K562 (cell line): ENCODE data around the gene DCLK2. TPM values are rescaled to one million over a fixed set of nuclear protein-coding genes. Genes with fewer than 3 reads are reported as not detected.

Experiments
- ATAC-seq: fragments of 200-7000 bp; cut with Tn5 transposase; 3 replicates; pipeline ENCODE4 v1.9.1; 2020; ENCODE audit warnings: moderate library complexity
- BruUV-seq: library from RNA; stranded (reverse); fragments of 400-500 nt; replicated peaks from 2 replicates; lab custom pipeline; 2021; lab: Mats Ljungman, UMichigan
- CTCF ChIA-PET: fragments of 300-600 bp; formaldehyde crosslinking; extraction: SDS; loops from one replicate; lab custom pipeline; 2021; ENCODE audit warnings: low intra/inter-chr PET ratio; lab: Yijun Ruan, JAX
- POLR2A ChIA-PET: fragments of 300-600, 350-650 bp; sonication (Branson Sonifier 250); formaldehyde crosslinking; extraction: SDS; loops from one replicate; lab custom pipeline; 2021; ENCODE audit warnings: antibody characterized with exemption, inconsistent platforms; lab: Yijun Ruan, JAX
- DNase-seq, 4 experiments: peaks; one replicate each; pipeline versions ENCODE4 v3.0.0 to v3.0.0-alpha.2; 2011 to 2018; ENCODE audit warnings: low spot score in 3 of 4, mixed read lengths in 3 of 4; ENCODE audit errors: extremely low read depth in 1 of 4
- FAIRE-seq: peaks from 2 replicates; lab custom pipeline; 2011; peaks lifted over from hg19 to GRCh38; lab: Jason Lieb, UNC
- H2AFZ ChIP-seq: 2 replicates; pipeline ENCODE4 v1.6.0; 2011; ENCODE audit warnings: low read depth, low read length, control low read depth, inconsistent platforms
- H3K27ac ChIP-seq: fragments of 200-600 bp; 3 replicates; pipeline ENCODE4 v1.8.0; 2011; ENCODE audit warnings: low read depth, mild to moderate bottlenecking, control low read depth, inconsistent platforms, low read length, moderate library complexity, mixed read lengths; ENCODE audit errors: extremely low read depth
- H3K27me3 ChIP-seq, 2 experiments: fragments of 300-600 bp in 1 of 2; 2 replicates in 1 of 2; 3 replicates in 1 of 2; pipeline versions ENCODE4 v1.6.0 to v1.8.0; 2011; ENCODE audit warnings: inconsistent platforms in 2 of 2, low read length in 2 of 2, mild to moderate bottlenecking in 1 of 2, mixed read lengths in 1 of 2, moderate library complexity in 1 of 2; ENCODE audit not compliant: control insufficient read depth in 2 of 2, insufficient read depth in 2 of 2
- H3K36me3 ChIP-seq: fragments of 300-600 bp; 3 replicates; pipeline ENCODE4 v1.8.0; 2011; ENCODE audit warnings: mild to moderate bottlenecking, low read length, inconsistent platforms; ENCODE audit not compliant: control insufficient read depth, insufficient read depth
- H3K4me1 ChIP-seq, 2 experiments: fragments of 200-600 bp in 1 of 2; replicated peaks in 1 of 2; 2 replicates in 1 of 2; 3 replicates in 1 of 2; pipeline versions ENCODE4 v1.5.1 to v1.8.0; 2011; ENCODE audit warnings: inconsistent platforms in 2 of 2, low read length in 2 of 2, mild to moderate bottlenecking in 1 of 2, mixed read lengths in 1 of 2, moderate library complexity in 1 of 2; ENCODE audit not compliant: control insufficient read depth in 2 of 2, insufficient read depth in 2 of 2
- H3K4me2 ChIP-seq: 2 replicates; pipeline ENCODE4 v1.6.1; 2011; ENCODE audit warnings: low read length, control low read depth, inconsistent platforms, mixed read lengths; ENCODE audit not compliant: insufficient read depth
- H3K4me3 ChIP-seq: fragments of 200-600 bp; sonication (generic), shearing (Covaris generic); 2 replicates; pipeline ENCODE4 v1.5.1; 2016; ENCODE audit warnings: control low read depth, inconsistent platforms
- H3K79me2 ChIP-seq: fragments of 200-600 bp; 3 replicates; pipeline ENCODE4 v1.8.0; 2011; ENCODE audit warnings: low read length, inconsistent platforms; ENCODE audit not compliant: control insufficient read depth, insufficient read depth
- H3K9ac ChIP-seq, 2 experiments: 2 replicates each; pipeline versions ENCODE4 v1.6.0 to v1.6.1; 2011; ENCODE audit warnings: low read depth in 2 of 2, low read length in 2 of 2, control low read depth in 1 of 2, inconsistent platforms in 1 of 2, mild to moderate bottlenecking in 1 of 2, mixed read lengths in 1 of 2; ENCODE audit not compliant: insufficient read depth in 1 of 2
- H3K9me1 ChIP-seq: one replicate; pipeline ENCODE4 v1.6.0; 2011; ENCODE audit warnings: inconsistent platforms, mild to moderate bottlenecking, low read length, moderate library complexity; ENCODE audit not compliant: control insufficient read depth, insufficient read depth
- H3K9me3 ChIP-seq: replicated peaks from 2 replicates; pipeline ENCODE4 v1.5.1; 2011; ENCODE audit warnings: low read depth, low read length, inconsistent platforms; ENCODE audit not compliant: control insufficient read depth, insufficient read depth
- H4K20me1 ChIP-seq: replicated peaks from 2 replicates; pipeline ENCODE4 v1.6.1; 2011; ENCODE audit warnings: low read length, inconsistent platforms, mixed read lengths; ENCODE audit not compliant: control insufficient read depth, insufficient read depth
- CEBPZ ChIP-seq: fragments of 150-350 bp; IDR thresholded peaks from 2 replicates; pipeline ENCODE4 v1.6.1; 2014; ENCODE audit warnings: low read depth, mild to moderate bottlenecking, low read length, borderline replicate concordance
- ELF2 ChIP-seq: fragments of 250-450 bp; sonication (Bioruptor Pico); IDR thresholded peaks from 2 replicates; pipeline ENCODE4 v1.5.0; 2021; ENCODE audit warnings: mild to moderate bottlenecking
- ETS1 ChIP-seq: conservative IDR thresholded peaks from 2 replicates; pipeline ENCODE4 v1.6.1; 2011; ENCODE audit warnings: low read depth, mild to moderate bottlenecking, low read length; ENCODE audit not compliant: control insufficient read depth
- ZNF655 ChIP-seq: fragments of 250-450 bp; sonication (Bioruptor Pico); IDR thresholded peaks from 2 replicates; pipeline ENCODE4 v1.5.0; 2021
- WGBS: fragments of 100-300 bp; shearing (Covaris generic); methylation state at CpG from one replicate; pipeline ENCODE4 v1.1.6; 2016; ENCODE audit warnings: low coverage, mixed read lengths; ENCODE audit not compliant: insufficient coverage; ENCODE audit errors: missing lambda C conversion rate; 5-methylcytosine and 5-hydroxymethylcytosine counted together
- in situ Hi-C: fragments of 300-500 bp; cut with MboI; formaldehyde crosslinking; loops from 4 replicates; pipeline ENCODE4 v1.15.0; 2018; ENCODE audit warnings: inconsistent platforms, mixed read lengths
- intact Hi-C: fragments of 100-400 bp; cut with micrococcal nuclease; formaldehyde crosslinking; loops from 2 replicates; pipeline ENCODE4 v1.14.2; 2022
- polyA plus RNA-seq, 8 experiments: library from polyadenylated mRNA; depleted of rRNA in 4 of 8; stranded (reverse) in 5 of 8; unstranded in 3 of 8; fragments of >200 nt; fragmentation: Nextera tagmentation in 2 of 8; fragmentation: Illumina TruSeq in 1 of 8; extraction: Ambion mirVana in 2 of 8; extraction: Trizol in 1 of 8; gene quantifications; 2 replicates each; pipeline versions ENCODE4 v1.2.1 to v1.2.3, GENCODE V29; 2011 to 2014; ENCODE audit warnings: inconsistent platforms in 1 of 8, missing spikeins in 1 of 8
- total RNA-seq, 7 experiments: library from RNA; depleted of rRNA in 6 of 7; stranded (reverse); fragments of >200 nt in 6 of 7; fragmentation: Illumina TruSeq in 2 of 7; extraction: Trizol in 2 of 7; gene quantifications; 2 replicates each; pipeline versions ENCODE4 v1.2.1 to v1.2.3, GENCODE V29; 2011 to 2021; ENCODE audit warnings: low replicate concordance in 1 of 7

The DCLK2 gene
- total and polyA plus RNA-seq, 9 of the 15 experiments (the other 6 are each of a cell fraction or from before 2014, with no cell fraction given), result not detected

- DNase-seq, result no peak
- ChIA-PET CTCF (no interaction called here), POLR2A (no interaction called here)
- in situ Hi-C loops, result no loop called here
- Histone ChIP-seq H3K36me3 (no peaks in the 10 kb centered on the region), H2AFZ (no peak overlapping the region), H3K9me1 (no peaks in the 10 kb centered on the region), H3K4me2 (no peak overlapping the region), H3K27ac (no peak overlapping the region), H3K4me1 (no peaks in the 10 kb centered on the region), H3K9ac (no peak overlapping the region), H4K20me1 (no peaks in the 10 kb centered on the region), H3K4me3 (no peak overlapping the region), H3K27me3 (peaks cover 0 to 13% of the 10 kb centered on the region in 2 experiments; a peak in 3 of 5 replicates), H3K9me3 (no peaks in the 10 kb centered on the region), H3K79me2 (no peaks in the 10 kb centered on the region)
- FAIRE-seq, result no peak
- TF ChIP-seq ZNF655 (CRISPR knock-in tag) (no peak), ELF2 (no peak), CEBPZ (no peak), ETS1 (no peak)
- no peak for ATAC-seq
- 0% methylated on average over 2 of the region's 2 CpGs for WGBS
- BruUV-seq, result no TSS peak
- intact Hi-C loops, result no loop called here
These were observed 88.8 kb downstream of the DCLK2 start for GRCh38 chr4:150167054-150167453.
